Jurkat, Clone E6-1 (cell line): ENCODE results near the gene AP1S1.

Experiments
- DNase-seq: peaks from one replicate; pipeline ENCODE4 v3.0.0-alpha.2; 2011; ENCODE audit warnings: low read depth, low spot score
- H3K4me3 ChIP-seq: 2 replicates; pipeline ENCODE4 v1.5.1; 2011; ENCODE audit warnings: mild to moderate bottlenecking, low read length, control low read depth, moderate library complexity

The AP1S1 gene

GRCh38 chr7:101166909-101167644 lies 12.8 kb downstream of the AP1S1 start:
- no peak for DNase-seq
- H3K4me3 ChIP-seq = no peak overlapping the region

GRCh38 chr7:101167645-101168411 lies 13.6 kb downstream of the AP1S1 start:
- no peak overlapping the region for H3K4me3 ChIP-seq
- DNase-seq = no peak

GRCh38 chr7:101168412-101169049 lies 14.3 kb downstream of the AP1S1 start:
- H3K4me3 ChIP-seq = no peak overlapping the region
- DNase-seq = no peak

- no peak overlapping the region; the same call in 1 of the 2 replicates for H3K4me3 ChIP-seq
- DNase-seq = no peak
Observed at GRCh38 chr7:101169110-101169837, 15.0 kb downstream of the AP1S1 start.

GRCh38 chr7:101169838-101170551 lies 15.7 kb downstream of the AP1S1 start:
- no peak overlapping the region; the same call in 1 of the 2 replicates for H3K4me3 ChIP-seq
- DNase-seq = no peak

- DNase-seq = peak; percentile 79
Observed at GRCh38 chr7:101170617-101171441, 16.6 kb downstream of the AP1S1 start.

GRCh38 chr7:101171442-101171837 lies 17.2 kb downstream of the AP1S1 start:
- no peak for DNase-seq
- no peak overlapping the region for H3K4me3 ChIP-seq

More at GRCh38 chr7:101170617-101171441, 16.6 kb downstream of the AP1S1 start:
- H3K4me3 ChIP-seq = no peak overlapping the region

- no peak for DNase-seq
- H3K4me3 ChIP-seq = no peak overlapping the region
Observed at GRCh38 chr7:101172005-101172853, 18.0 kb downstream of the AP1S1 start.

GRCh38 chr7:101172854-101173751 lies 18.8 kb downstream of the AP1S1 start:
- no peak overlapping the region for H3K4me3 ChIP-seq
- DNase-seq = no peak

GRCh38 chr7:101173752-101174244 lies 19.5 kb downstream of the AP1S1 start:
- DNase-seq = no peak

GRCh38 chr7:101174322-101174854 lies 20.1 kb downstream of the AP1S1 start:
- no peak overlapping the region for H3K4me3 ChIP-seq
- DNase-seq = no peak

More at GRCh38 chr7:101173752-101174244, 19.5 kb downstream of the AP1S1 start:
- no peak overlapping the region for H3K4me3 ChIP-seq

- no peak for DNase-seq
- no peak overlapping the region for H3K4me3 ChIP-seq
Observed at GRCh38 chr7:101175664-101176063, 21.4 kb downstream of the AP1S1 start.

- no peak overlapping the region for H3K4me3 ChIP-seq
- no peak for DNase-seq
Observed at GRCh38 chr7:101177644-101178043, 23.4 kb downstream of the AP1S1 start.

GRCh38 chr7:101179117-101179516 lies 24.8 kb downstream of the AP1S1 start:
- no peak for DNase-seq
- H3K4me3 ChIP-seq = no peak overlapping the region

GRCh38 chr7:101179713-101180112 lies 25.4 kb downstream of the AP1S1 start:
- no peak overlapping the region for H3K4me3 ChIP-seq
- no peak for DNase-seq
